HCT116 (cell line): ENCODE results near the gene ERC1. TPM values are rescaled to one million over a fixed set of nuclear protein-coding genes. Genes with fewer than 3 reads are reported as not detected.

Source experiments
- ATAC-seq: fragments of 200-7000 bp; cut with Tn5 transposase; 2 replicates; pipeline ENCODE4 v1.9.1; 2020; ENCODE audit warnings: mild to moderate bottlenecking, moderate library complexity
- BruUV-seq: library from RNA; stranded (reverse); fragments of 400-500 nt; replicated peaks from 2 replicates; lab custom pipeline; 2021; lab: Mats Ljungman, UMichigan
- CTCF ChIA-PET: fragments of 300-600 bp; sonication (Branson Sonifier 250); formaldehyde crosslinking; loops from one replicate; lab custom pipeline; 2021; ENCODE audit warnings: antibody characterized with exemption; lab: Charles Lee
- POLR2A ChIA-PET: fragments of 300-600, 350-600 bp; sonication (Branson Sonifier 250); formaldehyde crosslinking; loops from one replicate; lab custom pipeline; 2021; ENCODE audit warnings: antibody characterized with exemption; lab: Charles Lee
- RAD21 ChIA-PET, 2 experiments: fragments of 300-600 bp; sonication (Branson Sonifier 250); formaldehyde crosslinking; loops; one replicate each; lab custom pipeline; 2023; ENCODE audit warnings: low total read pairs in 2 of 2; ENCODE audit not compliant: uncharacterized antibody in 2 of 2, unreplicated experiment in 2 of 2, low non-redundant PET in 1 of 2; lab: Charles Lee
- DNase-seq: peaks from one replicate; pipeline ENCODE4 v3.0.0-alpha.2; 2010; ENCODE audit warnings: low read depth, low spot score
- H2AFZ ChIP-seq: fragments of 200-600 bp; shearing (Covaris generic), sonication (generic); 2 replicates; pipeline ENCODE4 v1.6.1; 2017; ENCODE audit warnings: low read depth, mixed run types, mixed read lengths, antibody characterized with exemption, low read length; ENCODE audit not compliant: poor library complexity, severe bottlenecking
- H3K27ac ChIP-seq: 2 replicates; pipeline ENCODE4 v1.5.1; 2012; ENCODE audit warnings: low read depth, low read length
- H3K27me3 ChIP-seq: fragments of 200-600 bp; sonication (generic); 2 replicates; pipeline ENCODE4 v1.6.1; 2016; ENCODE audit warnings: mixed run types, low read length, mixed read lengths; ENCODE audit not compliant: insufficient read depth
- H3K36me3 ChIP-seq, 2 experiments: fragments of 200-500 bp in 1 of 2; fragments of 200-600 bp in 1 of 2; sonication (Bioruptor generic) in 1 of 2; sonication (generic) in 1 of 2; 2 replicates each; pipeline versions ENCODE4 v1.5.1 to v1.6.1; 2014 to 2016; ENCODE audit warnings: low read length in 2 of 2, inconsistent platforms in 1 of 2, mixed read lengths in 1 of 2, mixed run types in 1 of 2; ENCODE audit not compliant: insufficient read depth in 2 of 2, control insufficient read depth in 1 of 2
- H3K4me1 ChIP-seq, 2 experiments: fragments of 200-600 bp in 1 of 2; sonication (generic) in 1 of 2; 2 replicates each; pipeline versions ENCODE4 v1.5.1 to v1.6.1; 2012 to 2017; ENCODE audit warnings: low read length in 2 of 2, inconsistent platforms in 1 of 2, mild to moderate bottlenecking in 1 of 2, mixed read lengths in 1 of 2, mixed run types in 1 of 2, moderate library complexity in 1 of 2; ENCODE audit not compliant: insufficient read depth in 2 of 2, control insufficient read depth in 1 of 2
- H3K4me2 ChIP-seq: fragments of 200-600 bp; sonication (generic); 2 replicates; pipeline ENCODE4 v1.6.1; 2017; ENCODE audit warnings: mixed run types, low read length, mixed read lengths
- H3K4me3 ChIP-seq, 2 experiments: fragments of 200-600 bp in 1 of 2; sonication (generic) in 1 of 2; replicated peaks in 1 of 2; 2 replicates each; pipeline ENCODE4 v1.5.1; 2011 to 2016; ENCODE audit warnings: low read length in 2 of 2, control low read depth in 1 of 2, low read depth in 1 of 2, mild to moderate bottlenecking in 1 of 2, mixed read lengths in 1 of 2, mixed run types in 1 of 2
- H3K79me2 ChIP-seq: fragments of 200-600 bp; sonication (generic); 2 replicates; pipeline ENCODE4 v1.6.1; 2017; ENCODE audit warnings: mild to moderate bottlenecking, mixed run types, low read length, moderate library complexity, mixed read lengths; ENCODE audit not compliant: insufficient read depth
- H3K9ac ChIP-seq: fragments of 200-600 bp; sonication (generic); 2 replicates; pipeline ENCODE4 v1.6.1; 2016; ENCODE audit warnings: low read length, mixed read lengths
- H3K9me2 ChIP-seq: fragments of 200-600 bp; sonication (generic), shearing (Covaris generic); 2 replicates; pipeline ENCODE4 v1.6.1; 2017; ENCODE audit warnings: mixed run types, mild to moderate bottlenecking, moderate library complexity; ENCODE audit not compliant: insufficient read depth
- H3K9me3 ChIP-seq, 2 experiments: fragments of 200-500 bp in 1 of 2; fragments of 200-600 bp in 1 of 2; sonication (Bioruptor generic) in 1 of 2; sonication (generic) in 1 of 2; 2 replicates each; pipeline ENCODE4 v1.6.1; 2014 to 2017; ENCODE audit warnings: low read length in 2 of 2, mixed read lengths in 2 of 2, inconsistent platforms in 1 of 2, low read depth in 1 of 2, mild to moderate bottlenecking in 1 of 2, mixed run types in 1 of 2, moderate library complexity in 1 of 2; ENCODE audit not compliant: control insufficient read depth in 1 of 2, insufficient read depth in 1 of 2
- H4K20me1 ChIP-seq: fragments of 200-600 bp; sonication (generic), shearing (Covaris generic); 2 replicates; pipeline ENCODE4 v1.6.1; 2017; ENCODE audit warnings: mixed run types, mild to moderate bottlenecking, moderate library complexity; ENCODE audit not compliant: insufficient read depth
- CBX3 ChIP-seq: IDR thresholded peaks from 2 replicates; pipeline ENCODE4 v1.6.1; 2012; ENCODE audit warnings: low read depth
- CEBPB ChIP-seq: IDR thresholded peaks from 2 replicates; pipeline ENCODE4 v1.6.1; 2012; ENCODE audit warnings: low read depth
- CTCF ChIP-seq, 3 experiments: fragments of 200-600 bp in 1 of 3; sonication (generic) in 1 of 3; IDR thresholded peaks in 2 of 3; conservative IDR thresholded peaks in 1 of 3; 2 replicates each; pipeline ENCODE4 v1.5.1; 2012 to 2017; ENCODE audit warnings: low read depth in 2 of 3, low read length in 2 of 3, antibody characterized with exemption in 1 of 3, borderline replicate concordance in 1 of 3, control low read depth in 1 of 3, mild to moderate bottlenecking in 1 of 3, mixed read lengths in 1 of 3, mixed run types in 1 of 3, moderate library complexity in 1 of 3; ENCODE audit not compliant: insufficient read depth in 1 of 3
- FOSL1 ChIP-seq: IDR thresholded peaks from 2 replicates; pipeline ENCODE4 v1.6.1; 2012; ENCODE audit warnings: low read depth
- MAX ChIP-seq: IDR thresholded peaks from 2 replicates; pipeline ENCODE4 v1.6.1; 2012
- POLR2A ChIP-seq: IDR thresholded peaks from 2 replicates; pipeline ENCODE4 v1.7.0; 2011; ENCODE audit warnings: borderline replicate concordance; ENCODE audit not compliant: insufficient read depth, insufficient read length; ENCODE audit errors: extremely low read depth
- RAD21 ChIP-seq: IDR thresholded peaks from 2 replicates; pipeline ENCODE4 v1.6.1; 2012; ENCODE audit warnings: low read depth, mild to moderate bottlenecking
- SIN3A ChIP-seq: IDR thresholded peaks from 2 replicates; pipeline ENCODE4 v1.6.1; 2012; ENCODE audit warnings: low read depth
- SP1 ChIP-seq: IDR thresholded peaks from 2 replicates; pipeline ENCODE4 v1.6.1; 2012; ENCODE audit warnings: low read depth
- SRF ChIP-seq: IDR thresholded peaks from 2 replicates; pipeline ENCODE4 v1.6.1; 2012; ENCODE audit warnings: low read depth
- TCF7L2 ChIP-seq: IDR thresholded peaks from 2 replicates; pipeline ENCODE4 v1.7.0; 2011; ENCODE audit warnings: borderline replicate concordance, inconsistent platforms; ENCODE audit not compliant: insufficient read depth, insufficient read length; ENCODE audit errors: extremely low read depth
- YY1 ChIP-seq: IDR thresholded peaks from 2 replicates; pipeline ENCODE4 v1.6.1; 2011; ENCODE audit warnings: low read length, low read depth, moderate library complexity, mild to moderate bottlenecking; ENCODE audit not compliant: insufficient replicate concordance; ENCODE audit errors: extremely low read depth
- ZFX ChIP-seq: fragments of 450-650 bp; IDR thresholded peaks from 2 replicates; pipeline ENCODE4 v1.6.1; 2017
- ZNF274 ChIP-seq: fragments of 200-500 bp; sonication (Bioruptor generic); IDR thresholded peaks from 2 replicates; pipeline ENCODE4 v1.6.1; 2014; ENCODE audit warnings: mild to moderate bottlenecking, low read depth, low read length, inconsistent platforms
- intact Hi-C: fragments of 100-400 bp; cut with micrococcal nuclease; formaldehyde crosslinking; loops from 2 replicates; pipeline ENCODE4 v1.10.0; 2022
- total RNA-seq: library from RNA; stranded (reverse); gene quantifications from one replicate; pipeline ENCODE4 v1.2.1, GENCODE V29; 2021; ENCODE audit not compliant: unreplicated experiment
- TF ChIP-seq, protein P1 (sequence below): IDR thresholded peaks from 2 replicates; pipeline ENCODE4 v1.6.1; 2011; ENCODE audit warnings: mild to moderate bottlenecking, low read length, moderate library complexity; ENCODE audit not compliant: insufficient replicate concordance; ENCODE audit errors: extremely low read depth

ERC1 gene
- total RNA-seq, 1 experiment from 2014 or later, result 41.9 TPM

- intact Hi-C loops, result no loop called here
- no peak overlapping the region for H3K9ac ChIP-seq
- no peaks in the 10 kb centered on the region for H3K36me3 ChIP-seq
- DNase-seq (no peak), ATAC-seq (no peak)
- ChIA-PET RAD21 (no interaction called here), CTCF (no interaction called here), POLR2A (no interaction called here)
- no peaks in the 10 kb centered on the region; the same call in 1 of the 2 replicates for H3K27me3 ChIP-seq
- no TSS peak for BruUV-seq
- no peak overlapping the region for H3K27ac ChIP-seq
- H4K20me1 ChIP-seq, result no peaks in the 10 kb centered on the region
- no peaks in the 10 kb centered on the region for H3K9me3 ChIP-seq
- no peak overlapping the region for H3K4me2 ChIP-seq
- no peaks in the 10 kb centered on the region for H3K79me2 ChIP-seq
- peaks cover 13 to 14% of the 10 kb centered on the region in 2 experiments for H3K4me1 ChIP-seq
- H3K4me3 ChIP-seq, result no peak overlapping the region
- H3K9me2 ChIP-seq, result no peaks in the 10 kb centered on the region
- H2AFZ ChIP-seq, result no peak overlapping the region
- TF ChIP-seq TCF7L2, result no peak
- no peak for TF ChIP-seq CBX3
- TF ChIP-seq POLR2A, result no peak
- TF ChIP-seq, protein P1, sequence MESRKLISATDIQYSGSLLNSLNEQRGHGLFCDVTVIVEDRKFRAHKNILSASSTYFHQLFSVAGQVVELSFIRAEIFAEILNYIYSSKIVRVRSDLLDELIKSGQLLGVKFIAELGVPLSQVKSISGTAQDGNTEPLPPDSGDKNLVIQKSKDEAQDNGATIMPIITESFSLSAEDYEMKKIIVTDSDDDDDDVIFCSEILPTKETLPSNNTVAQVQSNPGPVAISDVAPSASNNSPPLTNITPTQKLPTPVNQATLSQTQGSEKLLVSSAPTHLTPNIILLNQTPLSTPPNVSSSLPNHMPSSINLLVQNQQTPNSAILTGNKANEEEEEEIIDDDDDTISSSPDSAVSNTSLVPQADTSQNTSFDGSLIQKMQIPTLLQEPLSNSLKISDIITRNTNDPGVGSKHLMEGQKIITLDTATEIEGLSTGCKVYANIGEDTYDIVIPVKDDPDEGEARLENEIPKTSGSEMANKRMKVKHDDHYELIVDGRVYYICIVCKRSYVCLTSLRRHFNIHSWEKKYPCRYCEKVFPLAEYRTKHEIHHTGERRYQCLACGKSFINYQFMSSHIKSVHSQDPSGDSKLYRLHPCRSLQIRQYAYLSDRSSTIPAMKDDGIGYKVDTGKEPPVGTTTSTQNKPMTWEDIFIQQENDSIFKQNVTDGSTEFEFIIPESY, result no peak
- no peak for TF ChIP-seq ZNF274
- TF ChIP-seq ZFX, result no peak
- TF ChIP-seq SP1, result no peak
- TF ChIP-seq MAX, result no peak
- TF ChIP-seq SRF, result no peak
- no peak for TF ChIP-seq SIN3A
- no peak for TF ChIP-seq CTCF (IDR thresholded peaks at IDR 0.05 in 2 of 3, conservative IDR thresholded peaks at IDR 0.05 in 1 of 3; ENCODE audit: borderline replicate concordance in 1 of 3, insufficient read depth in 1 of 3, low read depth in 2 of 3, low read length in 2 of 3)
- TF ChIP-seq RAD21, result no peak
- TF ChIP-seq FOSL1, result no peak
- TF ChIP-seq CEBPB, result no peak
- TF ChIP-seq YY1, result no peak
Measured at GRCh38 chr12:1523558-1524050, 532.6 kb downstream of the ERC1 start.
